ENCODE results near the gene RFXAP.

RFXAP gene

DNA sequence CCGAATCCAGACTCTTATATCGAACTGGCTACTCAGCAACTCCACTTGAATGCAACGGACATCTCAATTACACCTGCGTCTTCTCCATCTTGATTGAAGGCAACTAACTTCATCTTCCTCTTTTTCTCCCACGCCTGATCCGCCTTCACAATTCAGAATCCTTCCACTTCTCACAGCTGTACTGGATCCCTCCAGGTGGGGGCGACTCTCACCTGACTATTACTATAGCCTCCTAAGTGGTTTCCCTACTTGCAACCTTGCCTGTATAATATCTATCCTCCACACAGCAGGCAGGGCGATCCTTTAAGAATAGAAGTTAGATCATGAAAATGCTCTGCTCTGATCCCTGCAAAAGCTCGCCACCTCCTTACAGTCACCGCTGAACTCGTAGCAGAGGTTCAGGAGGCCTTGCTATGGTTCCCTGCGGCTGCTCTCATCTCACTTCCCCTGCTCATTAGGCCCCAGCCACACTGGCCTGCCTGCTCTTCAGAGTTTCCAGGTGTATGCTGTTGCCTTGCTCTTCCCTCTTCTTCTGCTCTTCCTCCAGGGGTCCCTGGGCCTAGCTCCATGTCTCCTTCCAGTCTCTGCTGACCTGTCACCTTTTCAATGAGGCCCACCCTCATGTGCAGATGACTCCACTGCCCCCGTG lies 31.9 kb downstream of the RFXAP start:
- Histone ChIP-seq H3K9me3 (ENCODE audit: control insufficient read depth, low read length) (no peaks in the 10 kb centered on the region), H3K27me3 (ENCODE audit: control insufficient read depth, insufficient read depth, low read length) (no peaks in the 10 kb centered on the region), H3K4me3 (ENCODE audit: low read length) (no peak overlapping the region), H3K4me1 (ENCODE audit: control insufficient read depth, insufficient read depth, low read length) (no peaks in the 10 kb centered on the region), H3K36me3 (ENCODE audit: control insufficient read depth, insufficient read depth, low read length) (no peaks in the 10 kb centered on the region), H3K9ac (ENCODE audit: low read length) (no peak overlapping the region)

DNA sequence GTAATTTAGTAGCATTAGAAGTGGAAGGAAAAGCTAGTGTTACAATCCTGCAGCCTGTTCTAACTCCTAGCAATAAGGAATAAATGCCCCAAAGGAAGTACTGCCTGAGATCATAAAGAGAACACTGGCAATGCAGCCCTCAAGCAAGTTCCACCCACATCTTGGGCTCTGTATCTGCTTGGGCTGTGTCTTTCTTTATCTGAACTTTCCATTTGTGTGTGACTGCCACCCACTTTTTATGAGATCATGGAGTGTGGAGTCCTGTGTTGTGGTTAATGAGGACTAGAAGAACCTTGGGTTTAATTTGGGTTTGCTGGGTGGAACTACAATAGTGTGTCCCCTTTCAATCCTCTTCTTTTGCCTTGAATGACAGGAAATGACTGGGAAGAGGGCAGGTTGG lies 38.2 kb downstream of the RFXAP start:
- Histone ChIP-seq H3K4me3 (ENCODE audit: low read length) (no peak overlapping the region), H3K9me3 (ENCODE audit: control insufficient read depth, low read length) (no peaks in the 10 kb centered on the region), H3K27me3 (ENCODE audit: control insufficient read depth, insufficient read depth, low read length) (no peaks in the 10 kb centered on the region), H3K4me1 (ENCODE audit: control insufficient read depth, insufficient read depth, low read length) (no peaks in the 10 kb centered on the region), H3K36me3 (ENCODE audit: control insufficient read depth, insufficient read depth, low read length) (no peaks in the 10 kb centered on the region), H3K9ac (ENCODE audit: low read length) (no peak overlapping the region)

DNA sequence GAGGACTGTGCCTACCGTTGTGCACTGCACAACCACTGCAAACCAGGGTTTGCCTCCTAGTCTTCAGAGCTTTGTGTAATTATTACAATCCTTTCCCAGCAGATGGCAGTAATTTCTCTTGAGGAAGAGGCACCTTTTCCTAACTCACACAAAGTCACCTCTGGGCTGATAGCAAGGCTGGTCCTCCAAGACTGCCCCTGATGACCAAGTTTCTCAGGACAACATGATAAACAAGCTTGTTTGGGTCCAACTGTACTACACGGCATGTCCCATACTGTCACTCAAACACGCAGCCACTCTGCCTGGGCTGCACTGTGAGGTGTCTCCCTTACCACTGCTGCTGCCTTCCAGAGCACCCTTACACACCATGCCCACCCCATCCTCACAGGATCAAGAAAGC lies 39.3 kb downstream of the RFXAP start:
- no peaks in the 10 kb centered on the region for H3K27me3 ChIP-seq (ENCODE audit: control insufficient read depth, insufficient read depth, low read length)
- no peaks in the 10 kb centered on the region for H3K9me3 ChIP-seq (ENCODE audit: control insufficient read depth, low read length)
- H3K4me1 ChIP-seq (ENCODE audit: control insufficient read depth, insufficient read depth, low read length) = no peaks in the 10 kb centered on the region
- no peak overlapping the region for H3K9ac ChIP-seq (ENCODE audit: low read length)
- H3K36me3 ChIP-seq (ENCODE audit: control insufficient read depth, insufficient read depth, low read length) = no peaks in the 10 kb centered on the region
- H3K4me3 ChIP-seq (ENCODE audit: low read length) = no peak overlapping the region

DNA sequence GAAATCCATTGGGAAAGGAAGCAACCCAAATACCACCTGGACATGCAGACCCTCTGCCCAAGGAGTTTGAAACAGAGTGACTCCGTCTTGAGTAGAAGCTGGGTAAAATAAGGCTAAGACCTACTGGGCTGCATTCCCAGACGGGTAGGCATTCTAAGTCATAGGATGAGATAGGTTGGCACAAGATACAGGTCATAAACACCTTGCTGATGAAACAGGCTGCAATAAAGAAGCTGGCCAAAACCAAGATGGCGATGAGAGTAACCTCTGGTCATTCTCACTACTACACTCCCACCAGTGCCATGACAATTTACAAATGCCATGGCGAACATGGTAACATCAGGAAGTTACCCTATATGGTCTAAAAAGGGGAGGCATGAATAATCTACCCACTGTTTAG lies 40.2 kb downstream of the RFXAP start:
- H3K27me3 ChIP-seq (ENCODE audit: control insufficient read depth, insufficient read depth, low read length) = no peaks in the 10 kb centered on the region
- no peaks in the 10 kb centered on the region for H3K36me3 ChIP-seq (ENCODE audit: control insufficient read depth, insufficient read depth, low read length)
- no peak overlapping the region for H3K4me3 ChIP-seq (ENCODE audit: low read length)
- no peaks in the 10 kb centered on the region for H3K4me1 ChIP-seq (ENCODE audit: control insufficient read depth, insufficient read depth, low read length)
- no peaks in the 10 kb centered on the region for H3K9me3 ChIP-seq (ENCODE audit: control insufficient read depth, low read length)
- H3K9ac ChIP-seq (ENCODE audit: low read length) = no peak overlapping the region

DNA sequence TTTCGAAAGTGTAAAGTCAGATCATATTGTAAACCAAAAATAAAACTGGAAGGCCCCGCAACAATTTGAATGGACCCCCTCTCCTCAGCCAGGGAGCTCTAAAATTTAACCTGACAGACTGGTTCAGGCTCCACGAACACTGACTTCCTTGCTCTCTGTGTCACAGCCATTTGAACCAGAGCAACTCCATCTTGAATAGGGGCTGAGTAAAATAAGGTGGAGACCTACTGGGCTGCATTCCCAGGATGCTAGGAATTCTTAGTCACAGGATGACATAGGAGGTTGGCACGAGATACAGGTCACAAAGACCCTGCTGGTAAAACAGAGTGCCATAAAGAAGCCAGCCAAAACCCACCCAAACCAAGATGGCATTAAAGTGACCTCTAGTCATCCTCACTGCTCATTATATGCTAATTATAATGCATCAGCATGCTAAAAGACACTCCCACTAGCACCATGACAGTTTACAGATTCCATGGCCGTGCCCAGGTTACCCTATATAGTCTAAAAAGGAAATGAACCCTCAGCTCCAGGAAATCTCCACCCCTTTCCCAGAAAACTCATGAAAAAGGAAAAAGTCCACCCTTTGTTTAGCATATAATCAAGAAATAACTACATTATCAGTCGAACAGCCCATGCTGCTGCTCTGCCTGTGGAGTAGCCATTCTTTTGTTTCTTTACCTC lies 43.1 kb downstream of the RFXAP start:
- Histone ChIP-seq H3K9me3 (ENCODE audit: control insufficient read depth, low read length) (no peaks in the 10 kb centered on the region), H3K9ac (ENCODE audit: low read length) (no peak overlapping the region), H3K36me3 (ENCODE audit: control insufficient read depth, insufficient read depth, low read length) (no peaks in the 10 kb centered on the region), H3K27me3 (ENCODE audit: control insufficient read depth, insufficient read depth, low read length) (no peaks in the 10 kb centered on the region), H3K4me1 (ENCODE audit: control insufficient read depth, insufficient read depth, low read length) (no peaks in the 10 kb centered on the region), H3K4me3 (ENCODE audit: low read length) (no peak overlapping the region)

DNA sequence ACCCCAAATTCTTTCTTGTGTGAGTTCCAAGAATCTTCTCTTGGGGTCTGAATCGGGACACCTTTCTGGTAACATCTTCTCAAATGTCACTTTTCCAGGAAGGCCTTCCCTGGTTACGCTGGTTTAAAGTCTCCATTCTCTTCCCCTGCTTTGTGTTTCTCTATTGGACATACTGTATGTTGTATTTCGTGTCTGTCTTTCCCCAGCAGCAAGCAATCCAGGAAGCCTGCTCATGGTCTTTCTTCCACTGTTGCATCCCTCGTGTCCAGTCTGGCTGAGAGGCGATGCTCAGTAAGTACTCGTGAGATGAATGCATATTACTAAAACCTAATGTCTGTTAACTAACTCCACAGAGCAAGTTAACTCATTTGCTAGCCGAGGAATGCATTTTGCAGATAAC lies 43.7 kb downstream of the RFXAP start:
- no peaks in the 10 kb centered on the region for H3K4me1 ChIP-seq (ENCODE audit: control insufficient read depth, insufficient read depth, low read length)
- H3K9me3 ChIP-seq (ENCODE audit: control insufficient read depth, low read length) = no peaks in the 10 kb centered on the region
- H3K27me3 ChIP-seq (ENCODE audit: control insufficient read depth, insufficient read depth, low read length) = no peaks in the 10 kb centered on the region
- H3K4me3 ChIP-seq (ENCODE audit: low read length) = no peak overlapping the region
- H3K36me3 ChIP-seq (ENCODE audit: control insufficient read depth, insufficient read depth, low read length) = no peaks in the 10 kb centered on the region
- H3K9ac ChIP-seq (ENCODE audit: low read length) = no peak overlapping the region

DNA sequence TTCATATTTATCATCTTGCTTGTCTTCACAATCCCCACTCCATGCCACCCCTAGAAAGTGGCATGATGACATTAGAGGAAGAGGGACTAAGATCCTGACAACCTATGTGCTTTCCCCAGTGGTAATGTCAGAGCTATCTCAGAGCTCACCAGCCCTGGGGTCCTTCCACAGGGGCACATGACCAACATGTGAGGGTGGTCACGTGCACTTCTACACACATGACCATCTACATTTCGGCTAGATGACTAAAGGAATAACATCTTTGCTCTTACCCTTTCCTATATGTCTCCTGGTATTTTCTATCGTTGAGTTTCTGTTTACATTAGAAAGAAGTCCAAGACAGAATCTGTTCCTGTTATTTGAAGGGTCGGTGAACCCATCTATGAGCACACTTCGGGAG lies 46.2 kb downstream of the RFXAP start:
- H3K36me3 ChIP-seq (ENCODE audit: control insufficient read depth, insufficient read depth, low read length) = no peaks in the 10 kb centered on the region
- H3K9me3 ChIP-seq (ENCODE audit: control insufficient read depth, low read length) = no peaks in the 10 kb centered on the region
- H3K27me3 ChIP-seq (ENCODE audit: control insufficient read depth, insufficient read depth, low read length) = no peaks in the 10 kb centered on the region
- peaks cover 4% of the 10 kb centered on the region for H3K4me1 ChIP-seq (ENCODE audit: control insufficient read depth, insufficient read depth, low read length)
- H3K4me3 ChIP-seq (ENCODE audit: low read length) = no peak overlapping the region
- no peak overlapping the region for H3K9ac ChIP-seq (ENCODE audit: low read length)

DNA sequence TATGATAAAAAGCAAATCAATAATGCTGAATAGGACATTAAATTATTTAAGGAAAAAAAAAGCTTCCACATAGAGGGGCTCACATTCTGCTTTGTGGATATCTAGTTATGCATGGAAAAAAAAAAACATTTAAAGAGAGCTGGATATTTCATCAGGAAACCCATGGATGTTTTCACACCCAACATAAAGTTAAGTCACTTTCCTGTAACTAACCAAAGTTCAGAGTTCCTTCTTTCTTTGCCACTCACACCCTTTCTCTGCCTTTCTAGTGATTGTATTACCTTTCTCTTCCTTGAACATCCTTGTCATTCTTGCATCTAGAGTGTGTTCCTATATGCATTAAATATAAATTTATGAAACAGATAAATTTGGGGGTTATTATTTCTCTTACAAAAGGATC lies 47.2 kb downstream of the RFXAP start:
- Histone ChIP-seq H3K9me3 (ENCODE audit: control insufficient read depth, low read length) (no peaks in the 10 kb centered on the region), H3K36me3 (ENCODE audit: control insufficient read depth, insufficient read depth, low read length) (no peaks in the 10 kb centered on the region), H3K4me3 (ENCODE audit: low read length) (no peak overlapping the region), H3K4me1 (ENCODE audit: control insufficient read depth, insufficient read depth, low read length) (peaks cover 14% of the 10 kb centered on the region), H3K9ac (ENCODE audit: low read length) (no peak overlapping the region), H3K27me3 (ENCODE audit: control insufficient read depth, insufficient read depth, low read length) (no peaks in the 10 kb centered on the region)

DNA sequence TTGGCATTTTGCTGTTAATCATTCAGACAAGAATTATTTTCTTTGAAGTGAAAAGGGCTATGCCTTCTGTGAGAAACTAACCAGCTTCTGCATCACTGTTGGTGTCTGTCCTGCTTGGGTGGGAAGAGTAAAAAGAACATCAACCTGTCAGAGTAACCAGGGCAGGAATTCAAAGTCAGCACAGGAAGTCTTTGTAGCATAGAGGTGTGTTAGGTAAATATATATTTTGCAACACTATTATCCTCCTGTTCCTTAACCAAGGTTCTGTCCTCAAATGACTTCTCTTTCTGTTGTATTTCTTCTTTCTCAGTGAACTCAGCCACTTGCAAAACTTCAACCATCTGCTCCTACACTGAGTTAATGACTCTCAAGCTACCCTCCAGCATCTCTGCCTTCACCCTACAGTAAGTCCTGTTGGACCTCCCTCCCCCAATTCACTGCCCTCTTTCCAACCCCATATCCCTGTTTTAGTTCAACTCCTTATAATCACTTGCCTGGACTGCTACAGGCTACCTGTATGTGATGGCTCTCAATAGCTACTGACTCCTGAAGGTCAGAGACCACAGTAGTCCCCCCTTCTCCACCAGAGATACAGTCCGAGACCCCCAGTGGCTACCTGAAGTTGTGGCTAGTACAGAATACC lies 51.1 kb downstream of the RFXAP start:
- Histone ChIP-seq H3K9ac (ENCODE audit: low read length) (no peak overlapping the region), H3K4me3 (ENCODE audit: low read length) (no peak overlapping the region), H3K4me1 (ENCODE audit: control insufficient read depth, insufficient read depth, low read length) (peaks cover 14% of the 10 kb centered on the region), H3K9me3 (ENCODE audit: control insufficient read depth, low read length) (no peaks in the 10 kb centered on the region), H3K27me3 (ENCODE audit: control insufficient read depth, insufficient read depth, low read length) (no peaks in the 10 kb centered on the region), H3K36me3 (ENCODE audit: control insufficient read depth, insufficient read depth, low read length) (no peaks in the 10 kb centered on the region)

DNA sequence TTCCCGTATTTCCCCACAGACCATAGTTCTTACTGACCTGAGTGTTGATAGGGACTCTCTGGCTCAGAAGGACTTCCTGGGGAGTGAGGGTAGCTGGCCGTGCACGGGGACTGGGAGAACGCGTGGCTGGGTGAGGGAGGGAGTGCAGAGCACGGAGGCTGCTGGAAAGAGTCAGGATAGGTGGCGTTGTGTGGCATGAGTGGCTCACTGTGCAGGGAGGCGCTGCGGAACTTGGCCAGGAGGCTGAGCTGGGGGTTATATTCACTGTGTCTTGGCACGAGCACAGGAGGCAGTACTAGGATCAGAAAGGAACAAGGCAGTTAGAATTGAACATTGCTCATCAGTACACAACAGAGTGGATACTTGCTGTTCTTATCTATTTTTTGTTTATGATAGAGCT lies 53.6 kb downstream of the RFXAP start:
- Histone ChIP-seq H3K4me1 (ENCODE audit: control insufficient read depth, insufficient read depth, low read length) (peaks cover 14% of the 10 kb centered on the region), H3K27me3 (ENCODE audit: control insufficient read depth, insufficient read depth, low read length) (no peaks in the 10 kb centered on the region), H3K36me3 (ENCODE audit: control insufficient read depth, insufficient read depth, low read length) (no peaks in the 10 kb centered on the region), H3K9ac (ENCODE audit: low read length) (no peak overlapping the region), H3K9me3 (ENCODE audit: control insufficient read depth, low read length) (no peaks in the 10 kb centered on the region), H3K4me3 (ENCODE audit: low read length) (no peak overlapping the region)

DNA sequence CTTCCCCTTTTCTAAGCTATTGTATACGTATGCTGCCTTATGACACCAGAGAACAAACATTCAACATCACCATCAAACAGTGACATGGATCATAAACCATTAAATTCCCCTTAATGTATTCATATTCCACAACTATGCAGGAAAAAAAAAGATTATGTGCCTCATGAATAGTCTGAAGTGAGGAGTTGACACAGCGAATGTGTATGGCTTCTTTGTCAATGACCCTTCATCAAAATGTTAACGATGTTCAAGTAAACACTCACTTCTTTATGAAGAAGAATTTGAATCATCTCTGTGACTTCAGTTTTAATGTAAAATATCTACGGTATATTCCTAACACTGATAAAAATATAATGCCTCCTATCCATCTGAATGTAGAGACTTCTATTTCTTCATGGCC lies 56.4 kb downstream of the RFXAP start:
- H3K4me3 ChIP-seq (ENCODE audit: low read length) = no peak overlapping the region
- H3K9ac ChIP-seq (ENCODE audit: low read length) = no peak overlapping the region
- H3K27me3 ChIP-seq (ENCODE audit: control insufficient read depth, insufficient read depth, low read length) = no peaks in the 10 kb centered on the region
- H3K9me3 ChIP-seq (ENCODE audit: control insufficient read depth, low read length) = no peaks in the 10 kb centered on the region
- peaks cover 8% of the 10 kb centered on the region for H3K4me1 ChIP-seq (ENCODE audit: control insufficient read depth, insufficient read depth, low read length)
- H3K36me3 ChIP-seq (ENCODE audit: control insufficient read depth, insufficient read depth, low read length) = no peaks in the 10 kb centered on the region

DNA sequence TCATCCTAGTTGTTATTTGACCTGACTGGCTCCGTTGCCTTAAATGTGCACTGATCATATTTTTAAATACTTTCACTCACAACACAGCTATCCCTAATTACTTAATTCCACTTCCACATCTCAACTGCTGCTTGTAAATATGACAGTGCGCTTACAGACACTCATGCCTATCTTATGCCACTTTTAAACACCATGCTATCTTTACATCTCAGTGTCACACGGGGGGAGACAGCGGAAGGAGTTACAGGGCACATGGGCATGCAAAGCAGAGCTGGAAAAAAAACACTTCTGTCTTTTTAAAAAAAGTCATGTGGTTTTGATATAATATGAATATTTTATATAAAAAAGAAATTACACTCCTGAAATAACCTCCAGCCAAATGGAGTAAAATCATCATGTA lies 56.9 kb downstream of the RFXAP start:
- H3K9me3 ChIP-seq (ENCODE audit: control insufficient read depth, low read length) = no peaks in the 10 kb centered on the region
- no peaks in the 10 kb centered on the region for H3K36me3 ChIP-seq (ENCODE audit: control insufficient read depth, insufficient read depth, low read length)
- H3K4me3 ChIP-seq (ENCODE audit: low read length) = no peak overlapping the region
- H3K9ac ChIP-seq (ENCODE audit: low read length) = no peak overlapping the region
- H3K27me3 ChIP-seq (ENCODE audit: control insufficient read depth, insufficient read depth, low read length) = no peaks in the 10 kb centered on the region
- H3K4me1 ChIP-seq (ENCODE audit: control insufficient read depth, insufficient read depth, low read length) = peaks cover 3% of the 10 kb centered on the region

Measured in mucosa of stomach (tissue), 1 donor.